ENCODE measurements around the gene ARVCF.
"Not testable (repeated sequence)": the region's sequence is repeated elsewhere in the genome, so short reads cannot be mapped to it uniquely, and the experiment has no call there.

Gene ARVCF

GRCh38 chr22:19931514-19931913 lies 85.1 kb downstream of the ARVCF start:
- DNase-seq, result no peak

GRCh38 chr22:19930551-19931486 lies 85.8 kb downstream of the ARVCF start:
- DNase-seq, result no peak

GRCh38 chr22:19929586-19930550 lies 86.8 kb downstream of the ARVCF start:
- DNase-seq, result no peak

DNA sequence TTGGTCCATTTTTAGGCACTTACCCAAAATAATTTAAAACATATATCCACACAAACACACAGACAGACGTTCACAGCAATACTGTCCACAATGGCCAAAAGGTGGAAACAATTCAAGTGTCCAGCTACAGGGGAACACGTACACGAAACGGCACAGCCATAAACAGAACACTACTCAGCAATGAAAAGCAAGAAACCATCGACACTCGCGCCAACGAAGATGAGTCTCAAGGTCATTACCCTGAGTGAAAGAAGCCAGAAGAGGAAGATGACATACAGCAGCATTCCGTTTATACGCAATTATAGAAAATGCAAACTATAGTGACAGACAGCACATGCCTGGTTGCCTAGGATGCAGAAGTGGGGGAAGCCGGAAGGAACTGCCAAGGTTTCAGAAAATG lies 88.4 kb downstream of the ARVCF start:
- DNase-seq, result no peak

DNA sequence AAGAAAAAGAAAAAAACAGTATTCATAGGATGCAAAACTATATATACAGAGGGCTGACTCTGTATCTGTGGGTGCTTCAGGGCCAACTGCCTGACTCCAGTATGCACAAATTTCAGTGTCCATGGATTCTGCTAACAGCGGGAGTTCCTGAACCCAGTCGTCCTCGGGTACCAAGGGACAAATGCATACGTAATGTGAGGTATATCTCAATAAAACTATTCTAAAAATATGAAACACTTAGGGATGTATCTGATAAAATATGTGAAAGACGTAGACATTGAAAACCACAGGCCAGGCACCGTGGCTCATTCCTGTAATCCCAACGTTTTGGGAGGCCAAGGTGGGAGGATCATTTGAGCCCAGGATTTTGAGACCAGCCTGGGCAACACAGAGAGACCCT lies 88.9 kb downstream of the ARVCF start:
- no peak for DNase-seq

DNA sequence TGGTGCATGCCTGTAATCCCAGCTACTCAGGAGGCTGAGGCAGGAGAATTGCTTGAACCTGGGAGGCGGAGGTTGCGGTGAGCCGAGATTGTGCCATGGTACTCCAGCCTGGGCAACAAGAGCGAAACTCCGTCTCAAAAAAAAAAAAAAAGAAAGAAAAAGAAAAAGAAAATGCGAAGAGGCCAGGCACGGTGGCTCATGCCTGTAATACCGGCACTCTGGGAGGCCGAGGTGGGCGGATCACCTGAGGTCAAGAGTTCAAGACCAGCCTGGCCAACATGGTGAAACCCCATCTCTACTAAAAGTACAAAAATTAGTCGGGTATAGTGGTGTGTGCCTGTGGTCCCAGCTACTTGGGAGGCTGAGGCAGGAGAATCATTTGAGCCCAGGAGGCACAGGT lies 90.6 kb downstream of the ARVCF start:
- DNase-seq, result not testable (repeated sequence)

- no peak for DNase-seq
These were observed 92.6 kb downstream of the ARVCF start for GRCh38 chr22:19923914-19924513.

DNA sequence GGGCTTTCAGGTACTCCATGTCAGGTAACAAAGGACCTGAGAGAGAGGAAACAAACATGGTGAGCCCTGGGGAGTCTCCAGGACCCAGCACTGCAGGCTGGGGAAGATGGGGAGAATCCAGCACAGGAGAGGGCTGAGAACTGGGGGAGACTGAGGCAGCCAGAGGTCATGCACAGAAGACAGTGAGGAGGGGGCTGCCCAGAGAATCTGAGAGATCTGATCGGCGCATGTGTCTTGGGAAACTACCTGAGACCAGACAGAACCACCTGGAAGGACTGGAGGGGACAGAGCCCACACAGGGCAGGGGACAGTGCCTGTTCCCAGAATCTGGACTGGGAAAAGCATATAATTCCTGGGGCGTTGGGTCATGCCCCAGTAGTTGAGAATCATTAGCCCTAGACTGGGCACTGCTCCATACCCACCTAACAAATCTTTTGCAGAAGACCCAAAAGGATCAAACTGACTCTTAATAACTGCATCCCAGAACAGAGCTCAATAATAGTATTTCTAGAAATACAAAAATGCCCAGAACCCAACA lies 95.0 kb downstream of the ARVCF start:
- DNase-seq, result no peak
